Hepatocyte (in vitro differentiated cells): ENCODE results near the gene LMOD1. TPM values are rescaled to one million over a fixed set of nuclear protein-coding genes. Genes with fewer than 3 reads are reported as not detected.
"Not testable (repeated sequence)": the region's sequence is repeated elsewhere in the genome, so short reads cannot be mapped to it uniquely, and the experiment has no call there.

ENCODE experiments used
- DNase-seq: peaks from one replicate; pipeline ENCODE4 v3.0.0-alpha.2; 2016; ENCODE audit warnings: low spot score
- H2AFZ ChIP-seq: fragments of 200-600 bp; sonication (generic); 2 replicates; pipeline ENCODE4 v1.6.0; 2016; ENCODE audit warnings: antibody characterized with exemption, mild to moderate bottlenecking
- H3K27ac ChIP-seq: fragments of 200-600 bp; sonication (generic); 2 replicates; pipeline ENCODE4 v1.5.1; 2016; ENCODE audit warnings: mild to moderate bottlenecking
- H3K27me3 ChIP-seq: fragments of 200-600 bp; sonication (generic); 2 replicates; pipeline ENCODE4 v1.6.1; 2016
- H3K36me3 ChIP-seq: fragments of 200-600 bp; sonication (generic); replicated peaks from 2 replicates; pipeline ENCODE4 v1.5.1; 2016; ENCODE audit warnings: low read depth; ENCODE audit not compliant: insufficient read depth
- H3K4me1 ChIP-seq: fragments of 200-600 bp; sonication (generic); 2 replicates; pipeline ENCODE4 v1.5.1; 2016; ENCODE audit warnings: mild to moderate bottlenecking, moderate library complexity; ENCODE audit not compliant: insufficient read depth
- H3K4me2 ChIP-seq: fragments of 200-600 bp; sonication (generic); 2 replicates; pipeline ENCODE4 v1.6.0; 2016
- H3K4me3 ChIP-seq: fragments of 200-600 bp; sonication (generic); 2 replicates; pipeline ENCODE4 v1.5.1; 2016; ENCODE audit warnings: mild to moderate bottlenecking
- H3K79me2 ChIP-seq: fragments of 200-600 bp; sonication (generic); 2 replicates; pipeline ENCODE4 v1.6.0; 2017; ENCODE audit warnings: mild to moderate bottlenecking
- H3K9me2 ChIP-seq: fragments of 200-600 bp; sonication (generic); replicated peaks from 2 replicates; pipeline ENCODE4 v1.6.0; 2017; ENCODE audit warnings: mild to moderate bottlenecking; ENCODE audit not compliant: insufficient read depth
- H3K9me3 ChIP-seq: fragments of 200-600 bp; sonication (generic); 2 replicates; pipeline ENCODE4 v1.5.1; 2016; ENCODE audit warnings: low read depth, mild to moderate bottlenecking
- H4K20me1 ChIP-seq: fragments of 200-600 bp; sonication (generic); 2 replicates; pipeline ENCODE4 v1.6.0; 2016; ENCODE audit warnings: mild to moderate bottlenecking; ENCODE audit not compliant: insufficient read depth, poor library complexity, severe bottlenecking
- EZH2 ChIP-seq: fragments of 200-600 bp; sonication (generic); IDR thresholded peaks from 2 replicates; pipeline ENCODE4 v1.6.1; 2016; ENCODE audit warnings: antibody characterized with exemption, mild to moderate bottlenecking, borderline replicate concordance
- EZH2phosphoT487 ChIP-seq: fragments of 200-600 bp; sonication (generic); IDR thresholded peaks from one replicate; pipeline ENCODE4 v1.6.1; 2018; ENCODE audit warnings: antibody characterized with exemption, mild to moderate bottlenecking, low read depth, moderate library complexity; ENCODE audit not compliant: unreplicated experiment, severe bottlenecking
- WGBS: methylation state at CpG from one replicate; pipeline ENCODE4 v1.1.6; 2016; ENCODE audit warnings: low lambda C conversion rate; ENCODE audit errors: missing lambda C conversion rate; 5-methylcytosine and 5-hydroxymethylcytosine counted together
- polyA plus RNA-seq: library from polyadenylated mRNA; unstranded; fragments of >200 nt; fragmentation: Nextera tagmentation; extraction: Ambion mirVana; gene quantifications from 2 replicates; pipeline ENCODE4 v1.2.1, GENCODE V29; 2016
- total RNA-seq: library from RNA; depleted of rRNA; stranded (reverse); fragments of >200 nt; gene quantifications from 2 replicates; pipeline ENCODE4 v1.2.3, GENCODE V29; 2014
- TF ChIP-seq, protein P1 (sequence below): fragments of 200-600 bp; sonication (generic); IDR thresholded peaks from 2 replicates; pipeline ENCODE4 v1.5.1; 2016; ENCODE audit warnings: antibody characterized with exemption, mild to moderate bottlenecking; ENCODE audit not compliant: poor library complexity

The LMOD1 gene
- total and polyA plus RNA-seq, 2 experiments from 2014 or later, result 6.4 to 8.7 TPM

DNA sequence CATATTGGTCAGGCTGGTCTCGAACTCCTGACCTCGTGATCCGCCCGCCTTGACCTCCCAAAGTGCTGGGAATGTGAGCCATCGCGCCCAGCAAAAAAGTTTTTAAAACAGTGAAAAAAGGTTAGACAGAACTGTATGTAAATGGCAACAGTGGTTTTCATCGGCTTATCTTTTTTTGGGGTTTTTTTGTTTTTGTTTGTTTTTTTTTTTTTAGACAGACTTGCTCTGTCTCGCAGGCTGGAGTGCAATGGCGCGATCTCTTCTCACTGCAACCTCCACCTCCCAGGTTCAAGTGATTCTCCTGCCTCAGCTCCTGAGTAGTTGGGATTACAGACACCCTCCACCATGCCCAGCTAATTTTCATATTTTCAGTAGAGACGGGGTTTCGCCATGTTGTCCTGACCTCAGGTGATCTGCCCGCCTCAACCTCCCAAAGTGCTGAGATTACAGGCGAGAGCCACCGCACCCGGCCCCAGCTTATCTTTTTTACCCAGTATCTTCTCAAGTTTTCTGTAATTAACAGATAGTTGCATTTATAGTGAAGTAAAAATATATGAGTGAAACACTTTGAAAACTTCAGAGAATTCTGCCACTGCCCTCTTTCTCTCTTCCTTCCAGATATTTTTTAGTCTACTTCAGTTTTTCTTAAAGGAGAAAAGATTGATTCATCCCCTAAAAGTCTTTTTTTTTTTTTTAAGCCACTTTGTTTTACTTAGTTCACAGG lies 22.0 kb upstream of the LMOD1 start:
- no peak for TF ChIP-seq EZH2phosphoT487
- TF ChIP-seq, protein P1, sequence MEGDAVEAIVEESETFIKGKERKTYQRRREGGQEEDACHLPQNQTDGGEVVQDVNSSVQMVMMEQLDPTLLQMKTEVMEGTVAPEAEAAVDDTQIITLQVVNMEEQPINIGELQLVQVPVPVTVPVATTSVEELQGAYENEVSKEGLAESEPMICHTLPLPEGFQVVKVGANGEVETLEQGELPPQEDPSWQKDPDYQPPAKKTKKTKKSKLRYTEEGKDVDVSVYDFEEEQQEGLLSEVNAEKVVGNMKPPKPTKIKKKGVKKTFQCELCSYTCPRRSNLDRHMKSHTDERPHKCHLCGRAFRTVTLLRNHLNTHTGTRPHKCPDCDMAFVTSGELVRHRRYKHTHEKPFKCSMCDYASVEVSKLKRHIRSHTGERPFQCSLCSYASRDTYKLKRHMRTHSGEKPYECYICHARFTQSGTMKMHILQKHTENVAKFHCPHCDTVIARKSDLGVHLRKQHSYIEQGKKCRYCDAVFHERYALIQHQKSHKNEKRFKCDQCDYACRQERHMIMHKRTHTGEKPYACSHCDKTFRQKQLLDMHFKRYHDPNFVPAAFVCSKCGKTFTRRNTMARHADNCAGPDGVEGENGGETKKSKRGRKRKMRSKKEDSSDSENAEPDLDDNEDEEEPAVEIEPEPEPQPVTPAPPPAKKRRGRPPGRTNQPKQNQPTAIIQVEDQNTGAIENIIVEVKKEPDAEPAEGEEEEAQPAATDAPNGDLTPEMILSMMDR, result no peak
- no peak for TF ChIP-seq EZH2
- no peaks in the 10 kb centered on the region for H4K20me1 ChIP-seq
- no peak overlapping the region for H3K27ac ChIP-seq
- H3K79me2 ChIP-seq, result peaks cover 11% of the 10 kb centered on the region
- no peaks in the 10 kb centered on the region for H3K9me2 ChIP-seq
- no peak overlapping the region for H3K4me2 ChIP-seq
- no peak overlapping the region for H2AFZ ChIP-seq
- no peaks in the 10 kb centered on the region for H3K4me1 ChIP-seq
- no peak for DNase-seq
- H3K9me3 ChIP-seq, result no peaks in the 10 kb centered on the region
- WGBS, result 96% methylated on average over 16 of the region's 16 CpGs
- H3K27me3 ChIP-seq, result no peaks in the 10 kb centered on the region
- no peaks in the 10 kb centered on the region for H3K36me3 ChIP-seq
- no peak overlapping the region for H3K4me3 ChIP-seq

DNA sequence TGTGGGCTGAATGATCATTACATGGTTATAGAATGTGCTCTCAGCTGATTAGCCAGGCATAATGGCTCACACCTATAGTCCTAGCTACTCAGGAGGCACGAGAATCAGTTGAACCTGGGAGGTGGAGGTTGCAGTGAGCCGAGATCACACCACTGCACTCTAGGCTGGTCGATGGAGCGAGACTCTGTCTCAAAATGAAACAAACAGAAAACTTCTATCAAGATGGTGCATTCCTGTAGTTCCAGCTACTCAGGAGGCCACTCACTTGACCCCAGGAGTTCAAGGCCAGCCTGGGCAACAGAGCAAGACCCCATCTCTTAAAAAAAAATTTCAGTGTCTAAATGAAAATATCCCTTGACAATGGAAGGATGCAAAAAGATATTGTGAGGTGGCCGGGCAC lies 19.8 kb upstream of the LMOD1 start:
- no peaks in the 10 kb centered on the region for H3K4me1 ChIP-seq
- peaks cover 17% of the 10 kb centered on the region for H3K79me2 ChIP-seq
- H3K27ac ChIP-seq, result no peak overlapping the region
- TF ChIP-seq, protein P1, result no peak
- no peak for TF ChIP-seq EZH2phosphoT487
- no peak for TF ChIP-seq EZH2
- no peaks in the 10 kb centered on the region for H3K9me2 ChIP-seq
- H3K27me3 ChIP-seq, result no peaks in the 10 kb centered on the region
- H3K4me3 ChIP-seq, result no peak overlapping the region
- no peaks in the 10 kb centered on the region for H3K9me3 ChIP-seq
- no peak overlapping the region for H3K4me2 ChIP-seq
- DNase-seq, result no peak
- no peaks in the 10 kb centered on the region for H3K36me3 ChIP-seq
- no peaks in the 10 kb centered on the region for H4K20me1 ChIP-seq
- no peak overlapping the region for H2AFZ ChIP-seq
- WGBS, result 97% methylated on average over 5 of the region's 5 CpGs

DNA sequence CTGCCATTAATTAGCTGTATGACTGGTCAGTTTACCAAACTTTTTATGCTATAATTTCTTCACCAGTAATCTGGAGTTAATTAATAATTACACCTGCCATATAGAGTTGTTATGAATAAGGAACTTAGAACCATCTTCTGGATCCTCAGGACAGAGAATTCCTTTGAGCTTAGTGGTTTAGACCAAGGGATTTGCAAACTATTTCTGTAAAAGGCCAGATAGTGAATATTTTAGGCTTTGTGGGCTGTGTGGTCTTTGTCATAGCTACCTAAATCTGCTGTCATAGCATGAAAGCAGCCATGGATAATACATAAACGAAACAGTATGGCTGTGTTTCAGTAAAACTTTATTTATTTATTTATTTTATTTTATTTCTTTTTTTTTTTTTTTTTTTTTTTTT lies 17.9 kb upstream of the LMOD1 start:
- Histone ChIP-seq H3K4me1 (no peaks in the 10 kb centered on the region), H3K4me2 (no peak overlapping the region), H3K27me3 (no peaks in the 10 kb centered on the region), H2AFZ (no peak overlapping the region), H3K9me3 (no peaks in the 10 kb centered on the region), H3K4me3 (no peak overlapping the region), H3K36me3 (no peaks in the 10 kb centered on the region), H4K20me1 (no peaks in the 10 kb centered on the region), H3K27ac (no peak overlapping the region), H3K79me2 (peaks cover 23% of the 10 kb centered on the region), H3K9me2 (no peaks in the 10 kb centered on the region)
- 72% methylated on average over 1 of the region's 1 CpG for WGBS
- no peak for DNase-seq
- TF ChIP-seq, protein P1, result no peak
- TF ChIP-seq EZH2phosphoT487 (no peak), EZH2 (no peak)

DNA sequence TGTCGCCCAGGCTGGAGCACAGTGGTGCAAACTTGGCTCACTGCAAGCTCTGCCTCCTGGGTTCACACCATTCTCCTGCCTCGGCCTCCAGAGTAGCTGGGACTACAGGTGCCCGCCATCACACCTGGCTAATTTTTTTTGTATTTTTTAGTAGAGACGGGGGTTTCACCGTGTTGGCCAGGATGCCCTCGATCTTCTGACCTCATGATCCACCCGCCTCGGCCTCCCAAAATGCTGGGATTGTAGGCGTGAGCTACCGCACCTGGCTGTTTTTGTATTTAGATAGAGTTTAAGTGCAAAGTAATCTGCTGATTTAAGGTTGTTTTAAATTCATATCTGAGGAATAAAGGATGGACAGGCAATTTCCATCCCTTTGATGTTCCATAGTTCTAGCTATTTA lies 16.0 kb upstream of the LMOD1 start:
- not testable (repeated sequence) for H3K4me2 ChIP-seq, H3K36me3 ChIP-seq, H3K27me3 ChIP-seq, DNase-seq, H3K4me1 ChIP-seq, H4K20me1 ChIP-seq, H3K9me3 ChIP-seq, H3K4me3 ChIP-seq, H3K9me2 ChIP-seq, H3K27ac ChIP-seq, H2AFZ ChIP-seq
- WGBS, result 99% methylated on average over 10 of the region's 10 CpGs
- peaks cover 35% of the 10 kb centered on the region for H3K79me2 ChIP-seq
